LNCAP (cell line): ENCODE measurements around the gene TBX4.

Experiments used
- CTCF ChIP-seq: fragments of 450-650 bp; IDR thresholded peaks from 2 replicates; pipeline ENCODE4 v1.5.1; 2017; ENCODE audit warnings: mild to moderate bottlenecking

The TBX4 gene

GRCh38 chr17:61452301-61453290 lies at the start of gene TBX4:
TBX4 (plus strand) TSS chr17:61452422; CDS start chr17:61456491, 4,069 bp downstream.
- no peak for TF ChIP-seq CTCF

GRCh38 chr17:61402978-61403800 lies 49.0 kb upstream of the TBX4 start:
- no peak for TF ChIP-seq CTCF

GRCh38 chr17:61403801-61404662 lies 48.2 kb upstream of the TBX4 start:
- no peak for TF ChIP-seq CTCF

- no peak for TF ChIP-seq CTCF
These were observed 47.6 kb upstream of the TBX4 start for GRCh38 chr17:61404663-61404912.

- TF ChIP-seq CTCF = no peak
These were observed 47.1 kb upstream of the TBX4 start for GRCh38 chr17:61404913-61405685.

GRCh38 chr17:61405686-61406536 lies 46.3 kb upstream of the TBX4 start:
- TF ChIP-seq CTCF = no peak
